ENCODE measurements around the gene BRPF3.

BRPF3 gene

DNA sequence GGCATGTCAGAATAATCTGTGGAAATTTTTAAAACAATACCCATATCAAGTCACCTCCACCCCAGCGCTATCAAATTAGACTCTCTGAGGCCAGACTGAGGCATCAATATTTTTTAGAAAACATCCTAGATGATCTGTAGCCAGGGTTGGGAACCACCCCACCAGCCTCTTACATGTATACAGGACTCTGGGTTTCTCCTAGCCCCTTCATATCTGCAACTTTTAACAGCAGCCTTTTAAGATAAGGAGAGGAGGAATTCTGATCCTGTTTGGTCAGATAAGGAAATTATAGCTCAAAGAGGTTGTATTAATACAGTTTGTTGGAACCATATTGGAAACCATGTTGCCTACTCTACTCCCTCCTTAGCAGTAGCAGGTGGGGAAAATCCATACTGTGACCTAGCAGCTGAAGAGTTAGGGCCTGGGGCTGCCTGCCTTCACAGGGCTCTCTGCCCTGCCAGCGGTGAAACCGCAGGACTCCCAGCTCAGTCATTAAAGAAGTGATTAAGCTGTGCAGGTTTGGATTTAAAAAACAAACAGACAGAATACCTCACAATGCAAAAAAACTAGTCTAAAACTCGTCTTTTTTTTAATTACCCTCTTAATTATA lies 30.0 kb downstream of the BRPF3 start:
- no peak for FAIRE-seq

DNA sequence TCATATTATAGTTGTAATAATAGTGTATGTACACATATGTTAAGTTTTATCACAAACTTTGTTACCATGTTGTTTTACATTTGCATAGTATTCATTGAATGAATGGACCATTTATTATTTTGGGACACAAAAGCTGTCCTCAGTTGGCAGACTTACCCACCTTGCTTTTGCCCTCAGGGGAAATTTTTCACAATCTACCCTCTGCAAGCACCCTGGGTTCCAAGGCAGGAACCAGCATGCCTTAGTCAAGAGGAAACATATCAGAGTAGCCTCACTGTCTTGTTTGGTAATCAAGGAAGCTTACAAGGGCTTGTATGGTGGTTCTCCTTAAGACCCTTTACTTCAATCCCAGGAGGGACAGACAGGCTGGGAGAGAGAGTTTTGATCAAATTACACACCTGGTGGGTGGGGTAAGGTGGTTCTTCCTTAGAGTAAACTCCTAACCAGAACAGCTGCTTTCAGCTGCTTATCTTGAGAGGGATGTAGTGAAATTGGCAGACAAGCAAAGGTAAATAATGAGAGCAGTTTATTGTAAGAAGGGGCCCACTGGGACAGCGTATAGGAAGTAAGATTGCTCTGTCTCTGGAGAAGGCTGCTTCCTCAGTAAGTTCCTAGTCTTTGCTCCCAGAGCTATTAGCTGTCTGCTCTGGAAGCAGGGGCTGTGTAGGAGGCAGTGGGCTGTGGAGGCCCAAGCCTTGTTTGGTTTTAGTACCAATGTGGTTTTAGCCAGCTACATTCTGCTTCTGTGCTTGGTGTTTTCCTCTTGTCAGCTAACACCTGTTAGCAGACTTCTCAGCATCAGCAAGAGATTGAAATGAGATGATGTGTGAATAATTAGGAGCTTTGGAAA lies 31.1 kb downstream of the BRPF3 start:
- DNase-seq (ENCODE audit: extremely low spot score, insufficient read length, low read depth), result no peak

More for the DNA sequence above, 30.0 kb downstream of the BRPF3 start:
- no peak for DNase-seq (ENCODE audit: extremely low spot score, insufficient read length, low read depth)

DNA sequence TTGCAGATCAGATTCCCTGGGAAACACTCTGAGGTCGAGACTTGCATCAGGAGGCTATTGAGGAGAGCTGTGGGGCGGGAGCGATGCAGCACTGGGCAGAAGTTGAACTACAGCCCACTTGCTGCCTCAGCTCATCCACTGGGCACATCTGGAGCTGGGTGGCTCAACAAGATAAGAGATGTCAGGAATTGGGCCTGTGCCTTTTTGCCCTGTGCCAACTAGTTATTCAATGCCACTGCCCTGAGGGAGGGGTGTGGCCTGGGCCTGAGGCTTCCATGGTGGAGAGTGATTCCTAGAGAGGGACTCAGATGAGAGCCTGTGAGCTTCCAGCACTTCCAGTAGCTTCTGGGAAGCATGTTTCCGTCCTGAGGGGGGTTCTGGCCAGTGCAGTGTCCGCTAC lies 32.7 kb downstream of the BRPF3 start:
- no peak for FAIRE-seq
- DNase-seq (ENCODE audit: extremely low spot score, insufficient read length, low read depth), result no peak

More for the DNA sequence above, 31.1 kb downstream of the BRPF3 start:
- no peak for FAIRE-seq

DNA sequence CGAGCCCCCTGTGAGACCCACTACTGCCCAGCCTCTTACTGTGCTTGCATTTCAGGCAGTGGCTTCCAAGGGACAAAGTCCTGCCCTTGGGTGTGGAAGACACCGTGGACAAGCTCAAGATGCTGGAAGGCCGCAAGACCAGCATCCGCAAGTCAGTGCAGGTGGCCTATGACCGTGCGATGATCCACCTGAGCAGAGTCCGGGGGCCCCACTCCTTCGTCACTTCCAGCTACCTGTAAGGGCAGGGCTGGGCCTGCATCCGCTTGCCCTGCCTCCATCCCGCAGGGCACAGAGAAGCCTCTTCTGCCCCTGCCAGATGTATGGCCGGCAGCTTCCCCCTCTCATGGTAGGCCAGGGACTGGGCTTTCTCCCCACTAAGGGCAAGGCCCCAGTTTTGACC lies 33.8 kb downstream of the BRPF3 start:
- FAIRE-seq (no peak), DNase-seq (ENCODE audit: extremely low spot score, insufficient read length, low read depth) (no peak)

DNA sequence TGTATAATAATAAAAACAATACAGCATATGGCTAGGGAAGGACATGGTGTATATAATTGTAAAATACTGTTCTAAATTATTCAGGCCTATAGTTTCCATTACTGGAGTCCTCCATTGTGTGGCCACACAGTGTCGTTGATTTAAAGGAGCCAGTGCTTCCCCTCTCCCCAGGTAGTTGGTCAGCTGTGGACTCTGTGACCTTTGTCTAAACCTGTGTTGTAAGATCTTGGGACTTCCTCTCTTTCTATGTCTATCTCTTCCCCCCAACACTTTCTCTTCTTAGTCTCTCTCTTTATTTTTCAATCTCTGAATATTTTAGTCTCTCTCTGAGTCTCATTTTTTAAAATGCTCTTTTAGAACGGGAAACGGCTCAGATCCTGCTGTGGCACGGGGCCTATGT lies 35.6 kb downstream of the BRPF3 start:
- FAIRE-seq (no peak), DNase-seq (ENCODE audit: extremely low spot score, insufficient read length, low read depth) (no peak)

DNA sequence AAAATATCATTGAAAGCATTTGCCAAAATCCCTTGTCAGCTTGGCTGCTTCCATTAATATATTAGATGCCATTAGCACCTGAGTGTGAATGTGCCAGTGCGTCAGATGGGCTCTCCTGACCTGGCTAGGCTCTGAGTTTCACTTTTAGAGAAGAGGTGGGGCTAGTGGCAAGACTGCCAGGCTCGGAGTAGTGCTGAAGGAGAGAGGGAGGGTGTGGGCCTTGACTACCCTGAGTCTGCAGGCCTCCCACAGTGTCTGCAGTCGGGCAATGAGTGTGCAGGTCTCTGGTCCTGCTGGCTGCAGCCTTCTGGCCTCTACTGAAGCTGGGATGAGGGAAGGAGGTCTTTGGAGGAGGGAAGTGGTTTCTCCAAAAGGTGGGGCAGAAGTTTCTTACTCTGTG lies 38.8 kb downstream of the BRPF3 start:
- no peak for FAIRE-seq
- DNase-seq (ENCODE audit: extremely low spot score, insufficient read length, low read depth), result no peak

DNA sequence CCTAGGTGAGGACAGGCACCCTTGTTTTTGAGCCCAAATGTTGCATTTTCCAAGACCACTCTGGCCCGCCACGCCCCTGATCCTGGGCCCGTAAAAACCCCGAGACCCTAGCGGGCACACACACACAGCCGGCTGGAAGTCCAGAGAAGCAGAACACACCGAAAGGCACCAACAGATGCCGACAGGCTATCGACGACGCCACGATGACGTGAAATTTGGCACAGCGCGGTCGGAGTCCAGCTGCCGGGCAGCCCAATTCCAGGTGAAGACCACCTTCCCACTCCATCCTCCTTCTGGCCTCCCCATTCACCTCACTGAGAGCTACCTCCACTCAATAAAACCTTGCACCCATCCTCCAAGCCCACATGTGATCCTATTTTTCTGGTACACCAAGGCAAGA lies 39.3 kb downstream of the BRPF3 start:
- no peak for FAIRE-seq
- DNase-seq (ENCODE audit: extremely low spot score, insufficient read length, low read depth), result no peak

DNA sequence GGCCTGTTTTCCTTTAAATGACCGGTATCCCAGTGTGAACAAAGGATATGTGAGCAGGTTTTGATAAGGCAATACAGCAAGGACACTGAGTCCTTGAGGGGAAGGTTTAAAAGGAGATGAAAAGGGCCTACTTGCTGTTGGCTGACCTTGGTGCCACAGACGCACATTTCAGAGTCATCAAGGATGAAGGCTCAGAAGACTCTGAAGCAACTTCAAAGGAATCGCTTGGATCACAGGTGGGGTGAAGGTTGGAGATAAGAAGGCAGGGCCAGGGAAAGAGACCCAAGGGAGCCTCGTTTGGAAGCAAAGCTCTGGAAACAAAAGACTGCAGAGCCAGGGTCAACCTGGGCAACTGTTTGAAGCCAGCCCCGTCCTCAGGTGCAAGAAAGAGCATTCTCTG lies 43.2 kb downstream of the BRPF3 start:
- no peak for FAIRE-seq
- no peak for DNase-seq (ENCODE audit: extremely low spot score, insufficient read length, low read depth)

DNA sequence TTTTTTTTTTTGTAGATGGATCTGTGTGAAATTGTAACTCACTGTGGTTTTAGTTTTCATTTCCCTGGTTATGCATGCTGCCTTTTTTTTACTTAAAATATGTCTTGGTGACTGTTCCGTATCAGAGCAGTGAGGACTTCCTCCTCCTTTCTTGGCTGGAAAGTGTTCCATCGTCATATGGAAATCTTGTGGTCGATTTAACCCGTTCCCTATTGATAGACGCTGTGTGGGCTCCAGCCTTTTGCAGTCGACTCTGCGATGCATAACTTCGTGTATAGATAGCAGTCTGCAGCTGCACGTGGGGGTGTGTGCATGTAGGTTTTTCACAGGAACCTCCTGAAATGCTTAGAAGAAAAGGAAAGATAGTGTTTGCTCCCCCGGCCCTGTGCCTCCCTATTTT lies 45.2 kb downstream of the BRPF3 start:
- DNase-seq (ENCODE audit: extremely low spot score, insufficient read length, low read depth) (peak; percentile 37), FAIRE-seq (peak; percentile 12)

DNA sequence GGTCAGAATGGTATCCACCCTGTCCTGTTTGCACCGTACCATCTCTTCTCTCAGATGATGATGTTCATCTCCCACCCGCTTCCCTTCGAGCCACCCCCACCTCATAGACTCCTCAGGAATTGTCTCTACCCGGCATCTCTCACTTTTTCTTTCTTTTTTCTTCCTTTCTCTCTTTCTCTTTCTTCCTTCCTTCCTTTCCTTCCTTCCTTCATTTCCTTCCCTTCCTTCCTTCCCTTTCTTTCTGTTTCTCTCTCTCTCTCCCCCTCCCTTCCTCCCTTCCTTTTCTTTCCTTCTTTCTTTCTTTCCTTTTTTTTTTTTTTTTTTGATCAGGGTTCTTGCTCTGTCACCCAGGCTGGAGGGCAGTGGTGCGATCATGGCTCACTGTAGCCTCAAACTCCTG lies 45.6 kb downstream of the BRPF3 start:
- no peak for DNase-seq (ENCODE audit: extremely low spot score, insufficient read length, low read depth)
- FAIRE-seq, result no peak

DNA sequence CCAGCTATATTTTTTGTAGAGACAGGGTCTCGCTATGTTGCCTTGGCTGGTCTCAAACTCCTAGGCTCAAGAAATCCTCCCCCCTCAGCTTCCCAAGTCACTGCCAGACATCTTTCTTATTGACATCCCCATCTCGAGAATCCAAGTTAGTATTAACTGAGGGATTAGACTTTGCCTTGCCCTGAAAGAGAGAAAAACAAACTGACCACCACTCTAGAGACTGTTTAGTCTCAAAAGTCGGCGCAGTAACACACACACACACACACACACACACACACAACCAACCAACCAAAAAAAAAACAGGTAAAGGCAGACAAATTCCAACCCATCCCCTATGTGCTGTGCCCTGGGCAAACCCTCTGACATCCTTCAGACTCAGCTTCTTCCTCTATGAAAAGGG lies 46.1 kb downstream of the BRPF3 start:
- FAIRE-seq (no peak), DNase-seq (ENCODE audit: extremely low spot score, insufficient read length, low read depth) (no peak)

DNA sequence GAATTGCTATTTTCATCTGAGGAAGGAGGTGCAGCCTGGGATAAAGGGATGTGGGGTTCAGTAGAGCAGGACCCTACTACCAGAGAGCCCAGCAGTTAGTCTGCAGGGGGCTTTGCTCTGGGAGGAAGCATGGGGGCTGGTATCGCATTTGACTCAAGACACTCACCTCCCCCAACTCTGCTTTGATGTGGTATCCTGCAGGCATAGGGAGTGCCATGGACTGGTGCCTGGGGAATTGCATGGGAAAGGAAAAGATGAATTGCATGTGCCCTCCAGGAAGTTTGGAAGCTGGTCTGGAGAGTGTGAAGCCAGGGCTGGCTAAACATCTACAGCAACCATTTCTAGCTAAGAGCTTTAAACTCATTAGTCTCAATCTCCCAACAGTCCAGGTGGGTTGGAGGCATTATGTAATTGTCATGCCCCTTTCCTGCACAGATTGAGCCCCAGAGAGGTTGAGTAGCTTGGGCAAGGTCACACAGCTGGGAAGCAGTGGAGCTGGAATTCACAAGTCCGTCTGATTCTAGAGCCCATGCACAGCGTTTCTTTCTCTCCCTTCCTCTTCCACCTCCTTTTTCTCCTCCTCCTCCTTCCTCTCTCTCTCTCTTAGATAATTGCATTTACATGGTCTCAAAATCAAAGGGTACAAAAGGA lies 47.1 kb downstream of the BRPF3 start:
- DNase-seq (ENCODE audit: extremely low spot score, insufficient read length, low read depth), result no peak
- no peak for FAIRE-seq

DNA sequence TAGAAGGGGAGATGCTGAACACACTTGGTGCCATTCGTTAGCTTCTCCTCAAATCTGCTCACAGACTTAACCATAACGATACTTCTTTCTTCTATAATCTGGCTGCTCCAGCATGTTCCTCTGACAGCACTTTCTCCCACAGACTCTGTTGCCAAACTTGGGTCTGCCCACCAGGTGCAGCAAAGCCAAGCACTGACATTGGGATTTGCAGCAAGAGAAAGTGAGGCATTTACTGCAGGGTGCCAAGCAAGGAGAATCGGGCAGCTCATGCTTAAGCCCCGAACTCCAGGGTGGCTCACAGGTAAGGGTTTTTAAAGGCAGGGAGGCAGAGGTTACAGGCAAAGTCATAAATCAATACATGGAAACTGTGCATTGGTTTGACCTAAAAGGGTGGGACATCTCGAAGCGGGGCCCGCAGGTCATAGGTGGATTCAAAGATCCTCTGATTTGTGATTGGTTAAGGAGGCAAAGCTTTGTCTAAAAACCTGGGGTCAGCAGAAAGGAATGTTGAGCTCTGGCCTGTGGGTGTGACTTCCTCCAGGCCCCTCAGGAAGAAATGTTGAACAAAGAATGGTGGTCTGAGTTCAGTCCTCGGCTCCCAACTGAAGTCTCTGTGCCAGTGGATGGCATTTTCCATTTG lies 48.2 kb downstream of the BRPF3 start:
- no peak for FAIRE-seq
- DNase-seq (ENCODE audit: extremely low spot score, insufficient read length, low read depth), result no peak

DNA sequence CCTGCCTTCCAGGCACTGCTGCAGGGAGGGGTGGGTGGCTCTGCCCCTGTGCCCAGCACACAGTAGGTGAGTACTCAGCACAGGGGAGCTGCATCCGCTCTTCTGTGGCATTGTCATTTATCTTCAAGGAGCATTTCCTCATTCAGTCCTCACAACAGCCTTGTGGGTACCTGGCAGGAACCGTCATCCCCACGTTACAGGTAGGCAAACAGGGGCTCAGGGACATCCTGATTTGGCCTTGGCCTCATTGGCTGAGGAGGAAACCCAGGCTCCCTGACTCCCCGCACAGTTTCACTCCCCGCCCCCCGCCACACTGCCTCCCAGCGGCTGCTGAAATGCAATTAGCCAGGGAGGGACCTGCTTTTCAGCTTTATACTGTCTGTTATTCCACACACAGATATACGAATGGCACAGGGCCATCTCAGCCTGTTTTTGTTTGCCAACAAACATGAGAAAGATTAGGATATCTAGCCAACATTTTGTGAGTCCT lies 49.1 kb downstream of the BRPF3 start:
- no peak for FAIRE-seq
- DNase-seq (ENCODE audit: extremely low spot score, insufficient read length, low read depth), result no peak

DNA sequence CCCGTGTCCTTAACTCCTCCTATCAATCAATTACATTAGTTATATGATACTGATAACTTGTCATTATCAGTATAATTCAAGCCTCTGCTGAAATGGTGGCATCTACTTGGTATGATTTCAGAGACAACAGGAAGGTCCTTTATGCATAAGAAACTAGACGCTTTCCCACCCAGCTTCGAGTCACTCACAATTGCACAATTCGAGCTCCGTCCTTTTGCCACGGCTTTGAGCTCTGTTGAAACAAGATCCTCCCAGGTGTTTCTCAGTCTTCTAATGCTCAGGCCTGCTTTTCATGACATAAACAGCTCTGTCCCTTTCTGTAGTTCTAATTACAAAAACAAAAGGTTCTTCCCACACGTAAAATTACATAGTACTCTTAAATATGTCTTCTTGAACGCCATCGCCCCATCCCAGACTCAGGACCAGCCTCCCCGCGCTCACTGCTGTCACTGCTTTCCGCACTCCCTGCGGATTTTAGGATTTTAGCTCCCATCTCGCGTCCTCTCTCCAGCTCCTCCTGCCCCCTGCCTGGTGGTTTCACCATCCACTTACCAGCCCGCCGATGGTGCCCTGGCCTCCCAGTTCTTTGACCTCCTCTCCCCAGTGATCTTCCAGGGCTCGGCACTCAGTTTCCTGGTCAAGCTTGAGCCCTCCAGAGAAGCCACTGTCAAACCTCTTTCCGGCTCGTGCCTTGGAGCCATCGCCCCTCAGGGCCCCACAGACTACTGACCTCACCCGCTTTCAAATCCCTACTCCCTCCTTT lies 50.1 kb downstream of the BRPF3 start:
- FAIRE-seq, result no peak
- no peak for DNase-seq (ENCODE audit: extremely low spot score, insufficient read length, low read depth)

DNA sequence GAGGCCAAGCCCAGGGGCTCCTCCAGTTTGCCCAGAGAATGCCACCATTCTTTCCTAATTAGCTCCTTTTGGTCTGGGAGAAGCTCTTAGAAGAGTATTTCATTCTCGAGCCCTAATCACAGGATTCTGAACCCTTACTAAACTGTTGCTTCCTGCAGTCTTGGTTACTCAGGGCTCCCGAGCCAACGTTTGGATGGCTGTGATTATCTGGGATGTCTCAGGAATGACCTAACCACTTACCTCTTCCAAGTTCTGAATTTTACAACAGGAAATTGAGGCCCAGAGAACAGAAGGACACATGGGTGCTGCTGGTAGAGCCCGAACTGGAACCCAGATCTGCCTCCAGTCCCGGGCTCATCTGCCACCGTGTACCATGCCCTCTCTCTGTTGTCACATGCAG lies 51.1 kb downstream of the BRPF3 start:
- DNase-seq (ENCODE audit: extremely low spot score, insufficient read length, low read depth) (no peak), FAIRE-seq (no peak)

DNA sequence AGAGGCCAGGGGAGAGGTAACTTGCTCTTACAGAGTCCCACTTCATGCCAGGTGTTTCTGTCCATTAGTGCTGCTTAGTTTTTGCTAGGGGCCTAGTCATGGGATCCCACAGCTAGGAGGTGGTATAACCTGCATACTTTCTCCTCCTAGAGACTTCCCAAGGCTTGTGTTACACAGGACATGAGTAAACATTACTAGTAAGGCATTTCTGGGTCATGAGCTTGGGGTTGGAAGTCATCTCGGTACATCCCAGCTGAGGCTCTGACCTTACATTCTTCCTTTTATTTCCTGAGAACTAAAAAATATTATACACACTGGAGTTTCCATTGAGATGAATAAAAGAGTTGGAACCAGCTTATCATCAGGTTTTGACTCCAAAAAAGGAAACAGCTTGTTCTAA lies 52.4 kb downstream of the BRPF3 start:
- FAIRE-seq (no peak), DNase-seq (ENCODE audit: extremely low spot score, insufficient read length, low read depth) (no peak)

DNA sequence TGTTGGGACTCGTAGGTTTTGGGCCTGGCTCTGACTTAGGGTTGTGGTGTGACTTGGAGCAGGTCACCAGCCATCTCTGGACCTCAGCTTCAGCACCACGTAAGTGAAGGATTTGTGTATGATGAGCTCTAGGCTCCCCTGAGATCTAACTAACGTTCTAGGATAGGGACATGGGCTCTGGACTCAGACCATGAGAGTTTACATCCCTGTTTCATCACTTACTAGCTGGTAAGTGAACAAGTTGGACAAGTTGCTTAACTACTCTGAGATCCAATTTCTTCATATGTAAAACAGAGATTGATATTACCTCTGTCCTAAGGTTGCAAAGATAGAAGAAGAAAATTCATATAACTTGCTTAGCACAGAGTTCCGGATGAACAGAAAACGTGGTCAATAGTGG lies 53.0 kb downstream of the BRPF3 start:
- no peak for DNase-seq (ENCODE audit: extremely low spot score, insufficient read length, low read depth)
- FAIRE-seq, result no peak

DNA sequence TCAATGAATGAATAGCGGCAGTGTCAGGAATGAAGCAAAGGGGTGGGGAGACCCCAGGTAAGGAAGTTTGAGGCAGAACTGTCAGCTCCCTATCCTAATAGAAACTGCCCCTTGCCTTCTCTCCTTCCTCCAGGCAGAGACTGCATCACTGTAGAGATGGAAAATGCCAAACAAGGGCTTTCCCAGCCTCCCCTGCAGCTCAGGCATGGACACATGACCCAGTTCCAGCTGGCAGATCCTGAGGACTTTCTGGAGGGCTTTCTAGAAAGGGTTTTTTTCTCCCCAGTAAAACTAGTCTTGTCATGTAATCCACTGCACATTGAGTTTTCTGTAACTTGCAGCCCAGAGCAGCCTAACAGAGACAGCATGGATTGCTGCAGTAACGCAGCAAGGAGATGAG lies 55.5 kb downstream of the BRPF3 start:
- FAIRE-seq (no peak), DNase-seq (ENCODE audit: extremely low spot score, insufficient read length, low read depth) (no peak)

DNA sequence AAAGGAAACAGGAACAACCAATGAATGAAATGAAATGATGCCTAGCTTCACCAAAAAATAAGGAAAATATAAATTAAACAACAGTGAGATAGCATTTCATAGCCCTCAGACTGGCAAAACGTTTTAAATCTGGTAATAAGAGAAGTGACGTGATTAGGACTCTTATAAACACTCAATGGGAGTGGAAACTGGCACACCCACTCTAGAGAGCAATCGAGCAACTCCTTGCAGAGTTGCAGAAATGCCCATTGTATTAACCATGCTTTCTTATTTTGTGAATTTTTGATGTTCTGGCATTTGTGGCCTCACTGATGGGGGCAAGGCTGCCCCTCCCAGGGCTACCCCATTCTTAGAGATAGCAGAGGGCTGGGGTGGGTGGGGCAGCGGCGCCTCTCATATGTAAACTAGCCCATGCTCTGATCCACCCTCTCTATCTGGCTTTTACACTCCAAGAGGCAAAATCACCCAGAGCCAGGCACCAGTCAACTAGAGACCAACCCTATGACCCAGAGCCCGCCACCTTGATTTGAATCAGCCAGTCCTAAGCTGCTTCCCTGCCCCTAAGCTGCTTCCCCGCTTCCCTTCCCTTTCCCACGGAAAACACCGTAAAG lies 67.0 kb downstream of the BRPF3 start:
- DNase-seq (ENCODE audit: extremely low spot score, insufficient read length, low read depth) (no peak), FAIRE-seq (no peak)

Data from GM18507 (cell line).